Panc1 (cell line): ENCODE measurements around the gene NPR3. TPM values are rescaled to one million over a fixed set of nuclear protein-coding genes. Genes with fewer than 3 reads are reported as not detected.

Experiments used
- ATAC-seq: fragments of 200-7000 bp; cut with Tn5 transposase; 2 replicates; pipeline ENCODE4 v1.9.1; 2020; ENCODE audit warnings: mild to moderate bottlenecking, moderate library complexity
- BruUV-seq: library from RNA; stranded (reverse); fragments of 400-500 nt; replicated peaks from 2 replicates; lab custom pipeline; 2021; lab: Mats Ljungman, UMichigan
- CTCF ChIA-PET: fragments of 300-600 bp; sonication (Branson Sonifier 250); formaldehyde crosslinking; loops from one replicate; lab custom pipeline; 2022; ENCODE audit warnings: antibody characterized with exemption; lab: Charles Lee
- POLR2A ChIA-PET: fragments of 300-600 bp; sonication (Branson Sonifier 250); formaldehyde crosslinking; loops from one replicate; lab custom pipeline; 2022; ENCODE audit warnings: antibody characterized with exemption; lab: Charles Lee
- DNase-seq: peaks from one replicate; pipeline ENCODE4 v3.0.0-alpha.2; 2010; ENCODE audit warnings: low read depth, low spot score
- H3K27ac ChIP-seq: 2 replicates; pipeline ENCODE4 v1.5.1; 2011; ENCODE audit warnings: mild to moderate bottlenecking, low read length, inconsistent platforms
- H3K27me3 ChIP-seq: fragments of 200-500 bp; sonication (Bioruptor generic); 2 replicates; pipeline ENCODE4 v1.6.0; 2014; ENCODE audit warnings: low read length, inconsistent platforms; ENCODE audit not compliant: control insufficient read depth, insufficient read depth
- H3K36me3 ChIP-seq: fragments of 200-500 bp; sonication (Bioruptor generic); 2 replicates; pipeline ENCODE4 v1.5.1; 2014; ENCODE audit warnings: inconsistent platforms, mild to moderate bottlenecking, low read length, moderate library complexity; ENCODE audit not compliant: control insufficient read depth, insufficient read depth
- H3K4me1 ChIP-seq: 2 replicates; pipeline ENCODE4 v1.5.1; 2011; ENCODE audit warnings: inconsistent platforms, mild to moderate bottlenecking, low read length, moderate library complexity; ENCODE audit not compliant: control insufficient read depth, insufficient read depth
- H3K4me3 ChIP-seq, 2 experiments: 2 replicates each; pipeline ENCODE4 v1.5.1; 2011 to 2012; ENCODE audit warnings: low read depth in 2 of 2, low read length in 2 of 2, mild to moderate bottlenecking in 2 of 2, inconsistent platforms in 1 of 2, moderate library complexity in 1 of 2
- H3K9me3 ChIP-seq: fragments of 200-500 bp; sonication (Bioruptor generic); 2 replicates; pipeline ENCODE4 v1.5.1; 2014; ENCODE audit warnings: low read depth, mild to moderate bottlenecking, inconsistent platforms, low read length, moderate library complexity; ENCODE audit not compliant: control insufficient read depth, insufficient read depth
- CTCF ChIP-seq: fragments of 450-650 bp; IDR thresholded peaks from 2 replicates; pipeline ENCODE4 v1.5.1; 2017; ENCODE audit warnings: mild to moderate bottlenecking
- POLR2AphosphoS5 ChIP-seq: IDR thresholded peaks from 2 replicates; pipeline ENCODE4 v1.6.1; 2012; ENCODE audit warnings: mild to moderate bottlenecking, low read depth, low read length, moderate library complexity
- SIN3A ChIP-seq: IDR thresholded peaks from 2 replicates; pipeline ENCODE4 v1.6.1; 2012; ENCODE audit warnings: low read depth, mild to moderate bottlenecking, low read length, moderate library complexity, borderline replicate concordance; ENCODE audit not compliant: insufficient read depth
- TCF7L2 ChIP-seq: IDR thresholded peaks from 2 replicates; pipeline ENCODE4 v1.6.1; 2011; ENCODE audit warnings: mild to moderate bottlenecking, low read depth, low read length, inconsistent platforms
- in situ Hi-C: cut with HindIII; loops from 2 replicates; pipeline ENCODE4 v1.10.0; 2016; ENCODE audit warnings: low sequenced_read_pairs, low pct_unique_long_range_greater_than_20kb
- intact Hi-C: fragments of 100-400 bp; cut with micrococcal nuclease; formaldehyde crosslinking; loops from one replicate; pipeline ENCODE4 v1.10.0; 2022; ENCODE audit not compliant: unreplicated experiment
- total RNA-seq: library from RNA; stranded (reverse); gene quantifications from one replicate; pipeline ENCODE4 v1.2.1, GENCODE V29; 2021; ENCODE audit not compliant: unreplicated experiment
- TF ChIP-seq, protein P1 (sequence below), 2 experiments: IDR thresholded peaks; 2 replicates each; pipeline ENCODE4 v1.6.1; 2011 to 2012; ENCODE audit warnings: low read depth in 2 of 2, control low read depth in 1 of 2, low read length in 1 of 2, mild to moderate bottlenecking in 1 of 2, moderate library complexity in 1 of 2; ENCODE audit not compliant: insufficient read depth in 1 of 2

The NPR3 gene
- total RNA-seq, 1 experiment from 2014 or later, result 0.10 TPM

GRCh38 chr5:32767948-32768467, 56.9 kb downstream of the NPR3 start:
- no peak overlapping the region for H3K27ac ChIP-seq
- BruUV-seq, result no TSS peak
- H3K9me3 ChIP-seq, result 0 out of 2 replicates have a peak, but pooled peaks cover 2% of the 10 kb centered on the region
- CTCF ChIA-PET, result no interaction called here
- ATAC-seq (peak; percentile 34; the same call in 1 of the 2 replicates), DNase-seq (peak; percentile 98)
- in situ Hi-C loops, result no loop called here
- H3K4me3 ChIP-seq, result no peak overlapping the region
- H3K4me1 ChIP-seq, result no peaks in the 10 kb centered on the region
- POLR2A ChIA-PET, result no interaction called here
- no peaks in the 10 kb centered on the region for H3K36me3 ChIP-seq
- TF ChIP-seq POLR2AphosphoS5, result no peak
- TF ChIP-seq SIN3A, result no peak
- TF ChIP-seq, protein P1, sequence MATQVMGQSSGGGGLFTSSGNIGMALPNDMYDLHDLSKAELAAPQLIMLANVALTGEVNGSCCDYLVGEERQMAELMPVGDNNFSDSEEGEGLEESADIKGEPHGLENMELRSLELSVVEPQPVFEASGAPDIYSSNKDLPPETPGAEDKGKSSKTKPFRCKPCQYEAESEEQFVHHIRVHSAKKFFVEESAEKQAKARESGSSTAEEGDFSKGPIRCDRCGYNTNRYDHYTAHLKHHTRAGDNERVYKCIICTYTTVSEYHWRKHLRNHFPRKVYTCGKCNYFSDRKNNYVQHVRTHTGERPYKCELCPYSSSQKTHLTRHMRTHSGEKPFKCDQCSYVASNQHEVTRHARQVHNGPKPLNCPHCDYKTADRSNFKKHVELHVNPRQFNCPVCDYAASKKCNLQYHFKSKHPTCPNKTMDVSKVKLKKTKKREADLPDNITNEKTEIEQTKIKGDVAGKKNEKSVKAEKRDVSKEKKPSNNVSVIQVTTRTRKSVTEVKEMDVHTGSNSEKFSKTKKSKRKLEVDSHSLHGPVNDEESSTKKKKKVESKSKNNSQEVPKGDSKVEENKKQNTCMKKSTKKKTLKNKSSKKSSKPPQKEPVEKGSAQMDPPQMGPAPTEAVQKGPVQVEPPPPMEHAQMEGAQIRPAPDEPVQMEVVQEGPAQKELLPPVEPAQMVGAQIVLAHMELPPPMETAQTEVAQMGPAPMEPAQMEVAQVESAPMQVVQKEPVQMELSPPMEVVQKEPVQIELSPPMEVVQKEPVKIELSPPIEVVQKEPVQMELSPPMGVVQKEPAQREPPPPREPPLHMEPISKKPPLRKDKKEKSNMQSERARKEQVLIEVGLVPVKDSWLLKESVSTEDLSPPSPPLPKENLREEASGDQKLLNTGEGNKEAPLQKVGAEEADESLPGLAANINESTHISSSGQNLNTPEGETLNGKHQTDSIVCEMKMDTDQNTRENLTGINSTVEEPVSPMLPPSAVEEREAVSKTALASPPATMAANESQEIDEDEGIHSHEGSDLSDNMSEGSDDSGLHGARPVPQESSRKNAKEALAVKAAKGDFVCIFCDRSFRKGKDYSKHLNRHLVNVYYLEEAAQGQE (IDR thresholded peaks at IDR 0.05; ENCODE audit: insufficient read depth in 1 of 2, low read depth in 2 of 2, low read length in 1 of 2), result no peak
- TF ChIP-seq TCF7L2, result no peak
- no peak for TF ChIP-seq CTCF
- no peaks in the 10 kb centered on the region for H3K27me3 ChIP-seq
- intact Hi-C loops, result no loop called here

DNA sequence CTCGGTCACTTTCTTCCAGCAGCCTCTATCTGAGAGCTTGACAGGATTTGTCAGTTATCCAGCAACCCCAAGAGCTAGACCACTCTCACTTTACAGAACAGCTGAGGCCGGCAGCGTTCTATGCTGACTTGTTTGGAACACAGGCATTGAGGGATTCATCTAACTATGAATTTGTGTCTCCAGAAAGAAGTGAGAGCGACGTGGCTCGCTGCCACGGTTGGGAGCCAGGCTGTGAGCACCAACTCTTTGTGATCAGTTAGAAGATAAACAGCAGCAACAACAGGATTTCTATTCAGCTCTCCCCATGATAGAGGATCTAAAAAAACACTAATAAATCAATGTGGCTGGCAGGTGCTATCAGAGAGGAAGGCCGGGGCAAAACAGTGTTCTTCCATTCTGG, 58.6 kb downstream of the NPR3 start:
- in situ Hi-C loops (no loop called here), intact Hi-C loops (no loop called here)
- Histone ChIP-seq H3K4me3 (no peak overlapping the region), H3K27me3 (no peaks in the 10 kb centered on the region), H3K9me3 (no peaks in the 10 kb centered on the region), H3K27ac (no peak overlapping the region), H3K36me3 (no peaks in the 10 kb centered on the region), H3K4me1 (no peaks in the 10 kb centered on the region)
- ATAC-seq, result no peak
- no peak for TF ChIP-seq POLR2AphosphoS5
- TF ChIP-seq, protein P1 (IDR thresholded peaks at IDR 0.05; ENCODE audit: insufficient read depth in 1 of 2, low read depth in 2 of 2, low read length in 1 of 2), result no peak
- no peak for TF ChIP-seq SIN3A
- no peak for TF ChIP-seq TCF7L2
- TF ChIP-seq CTCF, result no peak
- CTCF ChIA-PET, result no interaction called here
- no TSS peak for BruUV-seq
- POLR2A ChIA-PET, result no interaction called here
- no peak for DNase-seq
